Osteocyte (in vitro differentiated cells): ENCODE data around the gene MYZAP. TPM values are rescaled to one million over a fixed set of nuclear protein-coding genes. Genes with fewer than 3 reads are reported as not detected.

Experiments used
- DNase-seq: peaks from one replicate; pipeline ENCODE4 v3.0.0; 2021; ENCODE audit warnings: mixed read lengths; ENCODE audit not compliant: unreplicated experiment; ENCODE audit errors: extremely low spot score
- H3K27ac Mint-ChIP-seq: one replicate; pipeline ENCODE4 v1.8.0; 2021; ENCODE audit warnings: mild to moderate bottlenecking, mixed read lengths; ENCODE audit not compliant: unreplicated experiment
- H3K27me3 Mint-ChIP-seq: one replicate; pipeline ENCODE4 v1.8.0; 2021; ENCODE audit warnings: mixed read lengths; ENCODE audit not compliant: unreplicated experiment
- H3K36me3 Mint-ChIP-seq: one replicate; pipeline ENCODE4 v1.8.0; 2021; ENCODE audit warnings: mixed read lengths; ENCODE audit not compliant: unreplicated experiment
- H3K4me1 Mint-ChIP-seq: one replicate; pipeline ENCODE4 v1.8.0; 2021; ENCODE audit warnings: mixed read lengths; ENCODE audit not compliant: unreplicated experiment
- H3K4me3 Mint-ChIP-seq: one replicate; pipeline ENCODE4 v1.8.0; 2021; ENCODE audit warnings: mild to moderate bottlenecking, moderate library complexity, mixed read lengths; ENCODE audit not compliant: unreplicated experiment
- H3K9me3 Mint-ChIP-seq: one replicate; pipeline ENCODE4 v1.8.0; 2021; ENCODE audit warnings: mixed read lengths; ENCODE audit not compliant: unreplicated experiment
- total RNA-seq: library from RNA; stranded (reverse); gene quantifications from 2 replicates; pipeline ENCODE4 v1.2.1, GENCODE V29; 2021
- TF ChIP-seq, protein P1 (sequence below): fragments of 200-600 bp; sonication (generic); IDR thresholded peaks from 2 replicates; pipeline ENCODE4 v1.5.0; 2021; ENCODE audit warnings: antibody characterized with exemption, mild to moderate bottlenecking, moderate library complexity

MYZAP gene
- total RNA-seq, 1 donor from 2014 or later: 1.4 TPM

DNA sequence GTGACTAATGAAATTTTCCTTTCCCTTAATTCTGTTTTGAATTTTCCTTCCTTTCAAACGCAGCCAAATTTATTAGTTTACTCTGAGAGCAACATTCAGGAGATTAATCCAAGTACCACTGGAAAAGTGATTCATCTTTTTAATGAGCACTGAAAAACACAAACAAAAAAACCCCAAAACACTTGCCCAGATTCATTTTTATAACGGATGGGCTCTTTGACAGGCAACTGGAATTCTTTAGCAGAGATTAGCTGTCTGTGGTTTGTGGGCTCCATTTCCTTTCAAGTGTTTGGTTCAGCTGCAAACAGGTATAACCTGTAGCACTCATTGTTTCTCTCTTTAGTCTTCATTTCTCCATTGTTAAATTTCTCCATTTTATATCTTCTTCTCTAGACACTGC lies 111.7 kb downstream of the MYZAP start:
- Mint-ChIP-seq H3K9me3 (no peaks in the 10 kb centered on the region), H3K36me3 (no peaks in the 10 kb centered on the region), H3K4me3 (no peak overlapping the region), H3K27me3 (peaks cover 10% of the 10 kb centered on the region), H3K4me1 (peaks cover 18% of the 10 kb centered on the region), H3K27ac (no peak overlapping the region)
- DNase-seq: no peak
- TF ChIP-seq, protein P1, sequence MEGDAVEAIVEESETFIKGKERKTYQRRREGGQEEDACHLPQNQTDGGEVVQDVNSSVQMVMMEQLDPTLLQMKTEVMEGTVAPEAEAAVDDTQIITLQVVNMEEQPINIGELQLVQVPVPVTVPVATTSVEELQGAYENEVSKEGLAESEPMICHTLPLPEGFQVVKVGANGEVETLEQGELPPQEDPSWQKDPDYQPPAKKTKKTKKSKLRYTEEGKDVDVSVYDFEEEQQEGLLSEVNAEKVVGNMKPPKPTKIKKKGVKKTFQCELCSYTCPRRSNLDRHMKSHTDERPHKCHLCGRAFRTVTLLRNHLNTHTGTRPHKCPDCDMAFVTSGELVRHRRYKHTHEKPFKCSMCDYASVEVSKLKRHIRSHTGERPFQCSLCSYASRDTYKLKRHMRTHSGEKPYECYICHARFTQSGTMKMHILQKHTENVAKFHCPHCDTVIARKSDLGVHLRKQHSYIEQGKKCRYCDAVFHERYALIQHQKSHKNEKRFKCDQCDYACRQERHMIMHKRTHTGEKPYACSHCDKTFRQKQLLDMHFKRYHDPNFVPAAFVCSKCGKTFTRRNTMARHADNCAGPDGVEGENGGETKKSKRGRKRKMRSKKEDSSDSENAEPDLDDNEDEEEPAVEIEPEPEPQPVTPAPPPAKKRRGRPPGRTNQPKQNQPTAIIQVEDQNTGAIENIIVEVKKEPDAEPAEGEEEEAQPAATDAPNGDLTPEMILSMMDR: no peak

DNA sequence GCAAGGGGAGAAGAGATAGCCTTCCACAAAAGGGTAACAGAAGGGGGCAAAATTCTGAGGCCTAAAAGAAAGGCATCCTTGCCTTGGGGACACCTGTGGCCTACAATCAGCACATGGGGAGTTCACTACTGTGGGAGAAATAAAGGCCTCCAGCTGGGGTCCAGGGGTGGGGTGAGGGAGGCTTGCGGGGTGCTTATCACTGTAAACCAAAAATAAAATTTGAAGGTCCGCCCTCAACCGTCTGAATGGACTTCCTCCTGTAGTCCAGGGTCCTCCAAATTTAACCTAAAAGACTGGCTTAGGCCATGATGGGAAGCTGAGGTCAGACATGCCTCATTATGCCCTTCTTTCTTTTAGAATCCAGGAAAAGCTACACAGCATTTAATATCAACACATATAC lies 112.7 kb downstream of the MYZAP start:
- DNase-seq: no peak
- no peak overlapping the region for H3K4me3 Mint-ChIP-seq
- H3K27ac Mint-ChIP-seq: no peak overlapping the region
- no peaks in the 10 kb centered on the region for H3K9me3 Mint-ChIP-seq
- H3K4me1 Mint-ChIP-seq: peaks cover 27% of the 10 kb centered on the region
- peaks cover 10% of the 10 kb centered on the region for H3K27me3 Mint-ChIP-seq
- TF ChIP-seq, protein P1: no peak
- H3K36me3 Mint-ChIP-seq: peaks cover 2% of the 10 kb centered on the region

DNA sequence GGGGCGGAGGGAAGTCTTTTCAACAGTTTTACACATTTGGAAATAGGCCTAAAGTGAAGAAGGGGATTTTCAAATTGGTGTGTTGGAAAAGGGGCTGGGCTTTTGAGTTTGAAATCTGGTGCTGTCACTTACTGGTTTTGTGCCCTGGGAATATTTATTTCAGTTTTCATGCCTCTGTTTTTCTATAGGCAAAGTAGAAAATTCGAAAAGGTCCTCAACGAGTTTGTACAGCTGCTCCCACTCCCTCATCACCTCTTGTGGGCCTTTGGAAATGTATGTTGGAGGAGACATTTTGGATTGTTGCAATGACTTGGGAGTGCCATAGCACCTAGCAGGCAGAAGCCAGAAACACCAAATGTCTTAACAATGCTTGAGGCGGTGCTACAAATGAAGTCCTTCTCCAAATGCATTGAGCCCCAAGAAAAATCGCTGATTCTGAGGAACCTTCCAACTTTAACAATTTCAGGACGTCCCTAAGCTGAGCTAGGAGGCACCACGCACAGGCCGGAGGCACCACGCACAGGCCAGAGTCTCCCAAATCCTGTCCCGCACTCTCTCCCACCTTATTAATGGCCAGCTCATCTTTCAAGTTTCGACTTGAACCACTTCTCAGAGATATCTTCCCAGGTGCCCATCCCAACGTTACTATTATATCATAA lies 114.2 kb downstream of the MYZAP start:
- Mint-ChIP-seq H3K27ac (peak overlapping the region; percentile 95), H3K27me3 (peaks cover 10% of the 10 kb centered on the region), H3K36me3 (peaks cover 12% of the 10 kb centered on the region), H3K4me1 (peaks cover 33% of the 10 kb centered on the region), H3K4me3 (peak overlapping the region; percentile 91), H3K9me3 (no peaks in the 10 kb centered on the region)
- DNase-seq: no peak
- TF ChIP-seq, protein P1: no peak

DNA sequence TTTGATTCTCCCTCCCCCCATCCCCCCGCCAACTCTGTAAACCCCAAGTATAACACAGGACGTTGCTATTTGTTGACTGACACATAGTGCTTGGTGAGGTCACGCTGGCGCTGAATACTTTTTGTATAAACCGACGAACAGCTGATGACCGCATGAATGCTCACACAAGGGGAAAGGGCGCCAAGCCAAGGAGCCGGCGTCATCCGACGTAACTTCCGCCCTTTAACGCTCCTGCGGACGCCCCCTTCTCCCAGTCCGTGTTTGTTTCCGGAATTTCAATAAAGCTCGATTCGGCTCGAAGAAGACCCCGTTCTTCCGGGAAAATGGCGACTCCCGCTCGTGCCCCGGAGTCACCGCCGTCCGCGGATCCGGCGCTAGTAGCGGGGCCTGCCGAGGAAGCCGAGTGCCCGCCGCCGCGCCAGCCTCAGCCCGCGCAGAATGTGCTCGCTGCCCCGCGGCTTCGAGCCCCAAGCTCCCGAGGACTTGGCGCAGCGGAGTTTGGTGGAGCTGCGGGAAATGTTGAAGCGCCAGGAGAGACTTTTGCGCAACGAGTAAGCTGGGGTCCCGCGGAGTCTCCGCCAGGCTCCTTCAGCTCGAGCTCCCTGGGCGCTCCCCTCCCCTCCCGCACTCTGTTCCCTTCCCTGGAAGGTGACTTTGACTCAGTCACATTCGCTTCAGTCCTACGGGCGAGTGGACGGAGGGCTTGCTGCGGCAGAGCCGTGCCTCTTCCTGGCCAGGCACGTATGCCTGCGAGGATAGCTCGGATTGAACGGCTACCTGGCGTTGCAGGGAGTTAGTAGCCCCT lies 114.9 kb downstream of the MYZAP start, which contains the start of gene POLR2M:
Gene POLR2M, plus strand, starts transcription at position 310 of the 805 bp plus-strand sequence. Its CDS starts 129 bp downstream, at position 439.
- peaks cover 33% of the 10 kb centered on the region for H3K4me1 Mint-ChIP-seq
- peak within 1 kb of the TSS; percentile 91 for H3K4me3 Mint-ChIP-seq
- peak; percentile 97 for DNase-seq
- TF ChIP-seq, protein P1: no peak
- H3K27ac Mint-ChIP-seq: peak within 1 kb of the TSS; percentile 95
- H3K27me3 Mint-ChIP-seq: peaks cover 10% of the 10 kb centered on the region
- H3K9me3 Mint-ChIP-seq: no peaks in the 10 kb centered on the region
- peaks cover 19% of the 10 kb centered on the region for H3K36me3 Mint-ChIP-seq

DNA sequence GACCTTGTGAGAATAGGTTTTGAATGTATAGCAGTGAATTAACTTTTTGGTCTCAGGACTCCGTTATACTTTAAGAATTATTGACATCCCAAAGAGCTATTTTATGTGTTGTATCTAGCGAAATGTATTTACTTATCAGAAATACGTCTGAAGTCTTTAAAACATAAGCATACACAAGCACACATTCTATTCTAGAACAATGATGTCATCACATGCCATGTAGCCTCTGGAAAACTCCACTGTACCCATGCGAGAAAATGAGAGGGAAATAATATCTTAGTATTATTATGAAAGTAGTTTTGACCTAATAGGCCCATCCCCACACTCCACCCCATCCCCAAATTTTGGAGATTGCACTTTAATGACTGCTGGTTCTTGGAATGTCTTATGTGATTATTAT lies 116.3 kb downstream of the MYZAP start:
- DNase-seq: no peak
- peak overlapping the region; percentile 15 for H3K27ac Mint-ChIP-seq
- peaks cover 33% of the 10 kb centered on the region for H3K4me1 Mint-ChIP-seq
- peaks cover 30% of the 10 kb centered on the region for H3K36me3 Mint-ChIP-seq
- TF ChIP-seq, protein P1: no peak
- no peaks in the 10 kb centered on the region for H3K9me3 Mint-ChIP-seq
- H3K27me3 Mint-ChIP-seq: peaks cover 3% of the 10 kb centered on the region
- H3K4me3 Mint-ChIP-seq: peak overlapping the region; percentile 91
